HG03135 (cell line): ENCODE data around the gene HBG2.
"Not testable (repeated sequence)": the region's sequence is repeated elsewhere in the genome, so short reads cannot be mapped to it uniquely, and the experiment has no call there.

ENCODE experiments used
- ATAC-seq: cut with Tn5 transposase; IDR thresholded peaks from one replicate; pipeline ENCODE4 v1.9.1; 2021; ENCODE audit warnings: mild to moderate bottlenecking, moderate library complexity; ENCODE audit not compliant: unreplicated experiment

Gene HBG2

DNA sequence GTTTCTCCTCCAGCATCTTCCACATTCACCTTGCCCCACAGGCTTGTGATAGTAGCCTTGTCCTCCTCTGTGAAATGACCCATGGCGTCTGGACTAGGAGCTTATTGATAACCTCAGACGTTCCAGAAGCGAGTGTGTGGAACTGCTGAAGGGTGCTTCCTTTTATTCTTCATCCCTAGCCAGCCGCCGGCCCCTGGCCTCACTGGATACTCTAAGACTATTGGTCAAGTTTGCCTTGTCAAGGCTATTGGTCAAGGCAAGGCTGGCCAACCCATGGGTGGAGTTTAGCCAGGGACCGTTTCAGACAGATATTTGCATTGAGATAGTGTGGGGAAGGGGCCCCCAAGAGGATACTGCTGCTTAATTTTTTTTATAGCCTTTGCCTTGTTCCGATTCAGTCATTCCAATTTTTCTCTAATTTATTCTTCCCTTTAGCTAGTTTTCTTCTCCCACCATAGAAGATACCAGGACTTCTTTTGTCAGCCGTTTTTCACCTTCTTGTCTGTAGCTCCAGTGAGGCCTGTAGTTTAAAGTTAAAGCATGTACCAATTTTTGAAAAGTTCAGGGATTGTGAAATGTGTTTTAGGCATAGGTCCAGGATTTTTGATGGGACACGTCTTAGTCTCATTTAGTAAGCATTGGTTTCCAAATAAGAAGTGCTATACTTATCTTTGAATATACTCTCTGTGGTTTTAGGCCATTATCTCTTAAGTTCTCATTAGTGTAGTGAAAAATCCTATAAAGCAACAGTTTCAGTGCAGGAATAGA, at the start of gene HBG2:
Gene HBG2, minus strand, starts transcription at position 136 of the 768 bp plus-strand sequence. Its CDS starts 53 bp downstream, at position 83.
- not testable (repeated sequence) for ATAC-seq

- no peak for ATAC-seq
Observed at GRCh38 chr11:5304046-5304445, 49.5 kb upstream of the HBG2 start.

- ATAC-seq = no peak
Observed at GRCh38 chr11:5303626-5304025, 49.0 kb upstream of the HBG2 start.

GRCh38 chr11:5301846-5302245, 47.3 kb upstream of the HBG2 start, which contains the start of gene OR51B4:
Gene OR51B4 (minus strand): TSS chr11:5301946. CDS start chr11:5301946, 0 bp downstream.
- ATAC-seq = no peak

- ATAC-seq = no peak
Observed at GRCh38 chr11:5300251-5300650, 45.7 kb upstream of the HBG2 start.

- no peak for ATAC-seq
Observed at GRCh38 chr11:5298451-5298850, 43.9 kb upstream of the HBG2 start.

DNA sequence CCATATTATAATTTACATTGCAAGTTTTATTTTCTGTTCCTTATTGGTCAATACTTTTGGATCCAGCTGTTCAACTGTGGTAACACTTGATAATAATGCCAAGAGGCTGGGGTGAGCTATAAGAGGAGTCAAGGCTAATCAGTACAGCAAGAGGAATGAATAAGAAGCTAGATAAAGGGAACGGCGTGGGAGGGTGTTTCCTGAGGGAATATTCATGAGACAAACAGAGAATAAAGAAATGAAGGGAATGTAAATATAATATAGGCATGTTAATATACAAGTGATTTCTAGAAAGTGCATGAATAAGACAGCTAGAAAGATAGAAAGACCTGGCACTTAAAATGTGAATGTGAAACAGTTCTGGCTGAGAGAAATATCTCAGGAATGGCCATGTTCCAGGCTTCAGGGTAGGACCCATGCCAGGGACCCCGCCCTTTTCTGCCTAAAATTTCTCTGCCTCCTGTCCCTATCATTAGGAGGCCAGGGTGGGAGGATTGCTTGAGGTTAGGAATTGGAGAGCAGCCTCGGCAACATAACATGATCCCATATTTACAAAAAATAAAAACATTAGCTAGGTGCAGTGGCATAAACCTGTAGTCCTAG, 43.2 kb upstream of the HBG2 start:
- ATAC-seq = no peak

- ATAC-seq = not testable (repeated sequence)
Observed at GRCh38 chr11:5294342-5294995, 39.9 kb upstream of the HBG2 start.

DNA sequence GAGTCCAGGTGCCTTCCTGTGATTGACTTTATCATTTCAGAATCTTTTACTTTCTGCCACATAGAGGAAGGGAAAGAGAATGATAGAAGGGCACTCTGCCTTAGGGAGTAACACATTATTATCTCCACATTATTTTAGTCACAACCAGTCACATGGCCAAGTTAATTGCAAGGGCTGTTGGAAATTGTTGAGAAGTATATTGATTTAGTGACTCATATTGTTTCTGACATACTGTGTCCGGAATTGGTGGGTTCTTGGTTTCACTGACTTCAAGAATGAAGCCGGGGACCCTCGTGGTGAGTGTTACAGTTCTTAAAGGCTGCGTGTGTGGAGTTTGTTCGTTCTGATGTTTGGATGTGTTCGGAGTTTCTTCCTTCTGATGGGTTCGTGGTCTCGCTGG, 38.4 kb upstream of the HBG2 start:
- ATAC-seq = no peak

- peak; percentile 87 for ATAC-seq
Observed at GRCh38 chr11:5291207-5291838, 36.7 kb upstream of the HBG2 start.

- ATAC-seq = no peak
Observed at GRCh38 chr11:5290106-5290505, 35.5 kb upstream of the HBG2 start.

- no peak for ATAC-seq
Observed at GRCh38 chr11:5289696-5290095, 35.1 kb upstream of the HBG2 start.

DNA sequence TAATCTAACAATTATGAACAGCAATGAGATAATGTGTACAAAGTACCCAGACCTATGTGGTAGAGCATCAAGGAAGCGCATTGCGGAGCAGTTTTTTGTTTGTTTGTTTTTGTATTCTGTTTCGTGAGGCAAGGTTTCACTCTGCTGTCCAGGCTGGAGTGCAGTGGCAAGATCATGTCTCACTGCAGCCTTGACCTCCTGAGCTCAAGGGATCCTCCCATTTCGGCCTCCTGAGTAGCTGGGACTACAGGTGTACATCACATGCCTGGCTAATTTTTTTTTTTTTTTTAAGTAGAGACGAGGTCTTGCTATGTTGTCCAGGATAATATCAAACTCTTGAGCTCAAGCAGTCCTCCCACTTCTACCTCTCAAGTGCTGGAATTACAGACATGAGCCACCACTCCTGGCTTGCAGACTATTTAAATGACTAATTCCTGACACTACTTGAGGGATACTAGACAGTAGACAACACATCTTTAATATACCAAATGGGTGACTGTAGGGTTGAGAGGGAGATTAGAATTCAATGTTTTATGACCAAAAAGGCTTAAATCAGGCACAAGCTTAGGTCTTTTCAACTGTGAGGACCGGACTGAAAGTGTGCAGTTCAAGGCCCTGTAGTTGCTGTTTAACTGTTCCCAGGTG, 34.4 kb upstream of the HBG2 start:
- ATAC-seq = no peak

DNA sequence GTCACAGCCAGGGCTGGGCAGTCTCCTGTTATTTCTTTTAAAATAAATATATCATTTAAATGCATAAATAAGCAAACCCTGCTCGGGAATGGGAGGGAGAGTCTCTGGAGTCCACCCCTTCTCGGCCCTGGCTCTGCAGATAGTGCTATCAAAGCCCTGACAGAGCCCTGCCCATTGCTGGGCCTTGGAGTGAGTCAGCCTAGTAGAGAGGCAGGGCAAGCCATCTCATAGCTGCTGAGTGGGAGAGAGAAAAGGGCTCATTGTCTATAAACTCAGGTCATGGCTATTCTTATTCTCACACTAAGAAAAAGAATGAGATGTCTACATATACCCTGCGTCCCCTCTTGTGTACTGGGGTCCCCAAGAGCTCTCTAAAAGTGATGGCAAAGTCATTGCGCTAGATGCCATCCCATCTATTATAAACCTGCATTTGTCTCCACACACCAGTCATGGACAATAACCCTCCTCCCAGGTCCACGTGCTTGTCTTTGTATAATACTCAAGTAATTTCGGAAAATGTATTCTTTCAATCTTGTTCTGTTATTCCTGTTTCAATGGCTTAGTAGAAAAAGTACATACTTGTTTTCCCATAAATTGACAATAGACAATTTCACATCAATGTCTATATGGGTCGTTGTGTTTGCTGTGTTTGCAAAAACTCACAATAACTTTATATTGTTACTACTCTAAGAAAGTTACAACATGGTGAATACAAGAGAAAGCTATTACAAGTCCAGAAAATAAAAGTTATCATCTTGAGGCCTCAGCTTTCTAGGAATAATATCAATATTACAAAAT, 33.7 kb upstream of the HBG2 start:
- ATAC-seq = no peak

DNA sequence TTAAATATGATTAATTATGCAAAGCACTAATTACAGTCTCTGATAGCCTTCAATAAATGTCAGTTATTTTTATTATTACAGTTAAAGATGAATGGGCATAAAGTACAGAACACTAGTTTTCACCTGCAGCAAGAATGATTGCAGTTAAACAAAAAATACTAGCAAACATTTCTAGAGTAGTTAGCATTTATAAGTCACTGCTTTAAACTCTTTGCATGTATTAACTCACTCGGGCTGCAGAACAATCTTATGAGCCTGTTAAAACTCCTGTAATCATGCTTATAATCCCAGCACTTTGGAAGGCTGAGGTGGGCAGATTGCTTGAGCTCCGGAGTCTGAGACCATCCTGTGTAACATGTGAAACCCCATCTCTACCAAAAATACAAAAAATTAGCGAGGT, 32.3 kb upstream of the HBG2 start:
- no peak for ATAC-seq

DNA sequence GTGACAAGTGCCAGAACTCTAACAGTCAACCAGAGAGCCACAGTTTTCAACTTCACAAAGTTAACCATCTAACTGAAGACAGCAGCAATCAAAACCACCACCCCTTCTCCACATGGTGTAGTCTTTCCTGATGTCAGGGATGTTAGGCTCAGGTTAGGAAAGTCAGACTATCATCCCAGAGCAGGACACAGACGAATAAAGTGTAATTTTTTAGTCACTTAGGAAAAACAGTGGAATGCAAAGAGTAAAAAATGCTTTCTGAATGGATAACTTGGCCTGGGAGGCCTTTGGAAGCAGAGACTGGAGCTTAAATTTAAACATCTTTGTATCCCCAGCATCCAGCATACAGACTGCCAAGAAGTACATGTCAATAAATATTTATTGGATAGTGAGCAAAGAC, 31.8 kb upstream of the HBG2 start:
- ATAC-seq = no peak

- no peak for ATAC-seq
Observed at GRCh38 chr11:5285703-5286340, 31.2 kb upstream of the HBG2 start.

DNA sequence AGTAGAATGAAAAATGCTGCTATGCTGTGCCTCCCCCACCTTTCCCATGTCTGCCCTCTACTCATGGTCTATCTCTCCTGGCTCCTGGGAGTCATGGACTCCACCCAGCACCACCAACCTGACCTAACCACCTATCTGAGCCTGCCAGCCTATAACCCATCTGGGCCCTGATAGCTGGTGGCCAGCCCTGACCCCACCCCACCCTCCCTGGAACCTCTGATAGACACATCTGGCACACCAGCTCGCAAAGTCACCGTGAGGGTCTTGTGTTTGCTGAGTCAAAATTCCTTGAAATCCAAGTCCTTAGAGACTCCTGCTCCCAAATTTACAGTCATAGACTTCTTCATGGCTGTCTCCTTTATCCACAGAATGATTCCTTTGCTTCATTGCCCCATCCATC, 30.1 kb upstream of the HBG2 start:
- no peak for ATAC-seq

- ATAC-seq = no peak
Observed at GRCh38 chr11:5283882-5284281, 29.3 kb upstream of the HBG2 start.

DNA sequence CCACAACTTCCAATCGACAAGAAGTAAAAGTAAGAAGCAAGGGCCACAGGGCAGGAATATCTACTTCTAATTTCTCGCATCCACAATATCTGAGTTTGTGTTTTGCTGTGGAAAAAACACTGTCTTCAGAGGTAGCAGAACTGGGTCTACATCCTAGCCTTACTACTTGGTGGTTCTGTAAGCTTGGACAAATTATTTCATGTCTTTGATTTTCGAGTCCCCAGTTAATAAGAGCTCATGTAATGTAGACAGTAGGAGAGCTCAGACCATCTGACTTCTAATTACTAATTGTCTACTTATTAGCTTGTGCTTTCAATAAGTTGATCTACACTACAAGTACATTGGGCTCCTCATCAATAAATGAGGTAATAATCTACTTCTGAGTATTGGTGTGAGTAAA, 28.5 kb upstream of the HBG2 start:
- ATAC-seq = no peak
